Measurements from ENCODE around the gene ANKHD1. TPM values are rescaled to one million over a fixed set of nuclear protein-coding genes. Genes with fewer than 3 reads are reported as not detected.
"Not testable (repeated sequence)": the region's sequence is repeated elsewhere in the genome, so short reads cannot be mapped to it uniquely, and the experiment has no call there.

The ANKHD1 gene
- total and polyA plus RNA-seq, 7 donors, result 31.2 to 86.1 (median 57.1) TPM

DNA sequence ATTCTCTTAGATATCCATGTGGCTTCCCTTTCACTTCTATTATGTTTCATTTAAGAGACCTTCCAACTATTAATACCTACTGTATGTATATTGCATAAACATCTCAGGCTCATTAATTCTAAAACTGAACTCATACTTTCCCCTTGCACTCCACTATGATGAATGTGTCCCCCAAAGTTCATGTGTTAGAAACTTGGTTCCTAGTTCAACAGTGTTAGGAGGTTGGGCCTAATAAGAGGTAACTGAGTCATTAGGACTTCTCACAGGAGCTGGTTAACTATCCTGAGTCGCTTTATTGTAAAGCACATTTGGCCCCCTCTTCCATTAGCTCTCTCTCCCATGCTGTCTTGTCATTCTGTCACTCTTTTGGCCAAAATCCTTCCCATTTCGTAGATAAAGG lies 22.0 kb downstream of the ANKHD1 start:
- Histone ChIP-seq H3K27me3 (ENCODE audit: insufficient read depth in 3 of 3, low read length in 2 of 3) (no peaks in the 10 kb centered on the region), H3K4me1 (peaks cover 31% of the 10 kb centered on the region), H3K4me3 (no peak overlapping the region), H3K36me3 (ENCODE audit: insufficient read depth in 1 of 2, low read depth in 1 of 2) (no peaks in the 10 kb centered on the region), H3K9me3 (no peaks in the 10 kb centered on the region), H3K27ac (no peak overlapping the region)
- TF ChIP-seq, protein P1, sequence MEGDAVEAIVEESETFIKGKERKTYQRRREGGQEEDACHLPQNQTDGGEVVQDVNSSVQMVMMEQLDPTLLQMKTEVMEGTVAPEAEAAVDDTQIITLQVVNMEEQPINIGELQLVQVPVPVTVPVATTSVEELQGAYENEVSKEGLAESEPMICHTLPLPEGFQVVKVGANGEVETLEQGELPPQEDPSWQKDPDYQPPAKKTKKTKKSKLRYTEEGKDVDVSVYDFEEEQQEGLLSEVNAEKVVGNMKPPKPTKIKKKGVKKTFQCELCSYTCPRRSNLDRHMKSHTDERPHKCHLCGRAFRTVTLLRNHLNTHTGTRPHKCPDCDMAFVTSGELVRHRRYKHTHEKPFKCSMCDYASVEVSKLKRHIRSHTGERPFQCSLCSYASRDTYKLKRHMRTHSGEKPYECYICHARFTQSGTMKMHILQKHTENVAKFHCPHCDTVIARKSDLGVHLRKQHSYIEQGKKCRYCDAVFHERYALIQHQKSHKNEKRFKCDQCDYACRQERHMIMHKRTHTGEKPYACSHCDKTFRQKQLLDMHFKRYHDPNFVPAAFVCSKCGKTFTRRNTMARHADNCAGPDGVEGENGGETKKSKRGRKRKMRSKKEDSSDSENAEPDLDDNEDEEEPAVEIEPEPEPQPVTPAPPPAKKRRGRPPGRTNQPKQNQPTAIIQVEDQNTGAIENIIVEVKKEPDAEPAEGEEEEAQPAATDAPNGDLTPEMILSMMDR (IDR thresholded peaks at IDR 0.05), result no peak
- no peak for DNase-seq
- intact Hi-C loops (cut with DNase I), result no loop called here
- WGBS, 3 donors, result 83 to 96% (median 90%) methylated on average over 2 of the region's 2 CpGs
- ATAC-seq, result no peak

DNA sequence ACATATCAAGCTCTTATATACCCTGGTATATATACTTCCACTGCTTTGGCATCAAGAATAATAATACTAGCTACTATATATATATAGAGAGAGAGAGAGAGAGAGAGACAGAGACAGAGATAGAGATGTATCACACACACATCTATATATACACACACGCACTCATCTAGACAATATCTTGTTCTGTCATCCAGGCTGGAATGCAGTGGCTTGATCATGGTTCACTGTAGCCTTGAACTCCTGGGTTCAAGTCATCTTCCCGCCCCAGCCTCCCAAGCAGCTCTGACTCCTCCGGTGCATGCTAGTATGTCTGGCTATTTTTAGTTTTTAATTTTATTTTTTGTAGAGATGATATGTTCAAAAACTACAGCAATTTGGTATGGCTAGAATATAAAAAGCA lies 22.5 kb downstream of the ANKHD1 start:
- peaks cover 31% of the 10 kb centered on the region for H3K4me1 ChIP-seq
- intact Hi-C loops (cut with DNase I), result no loop called here
- H3K4me3 ChIP-seq, result no peak overlapping the region
- no peaks in the 10 kb centered on the region for H3K36me3 ChIP-seq (ENCODE audit: insufficient read depth in 1 of 2, low read depth in 1 of 2)
- ATAC-seq (peak; percentile 78 to 91 (median 78)), DNase-seq (no peak)
- TF ChIP-seq, protein P1 (IDR thresholded peaks at IDR 0.05), result no peak
- no peaks in the 10 kb centered on the region for H3K27me3 ChIP-seq (ENCODE audit: insufficient read depth in 3 of 3, low read length in 2 of 3)
- H3K9me3 ChIP-seq, result no peaks in the 10 kb centered on the region
- 51 to 60% (median 53%) methylated on average over 3 of the region's 3 CpGs for WGBS, 3 donors
- no peak overlapping the region for H3K27ac ChIP-seq

DNA sequence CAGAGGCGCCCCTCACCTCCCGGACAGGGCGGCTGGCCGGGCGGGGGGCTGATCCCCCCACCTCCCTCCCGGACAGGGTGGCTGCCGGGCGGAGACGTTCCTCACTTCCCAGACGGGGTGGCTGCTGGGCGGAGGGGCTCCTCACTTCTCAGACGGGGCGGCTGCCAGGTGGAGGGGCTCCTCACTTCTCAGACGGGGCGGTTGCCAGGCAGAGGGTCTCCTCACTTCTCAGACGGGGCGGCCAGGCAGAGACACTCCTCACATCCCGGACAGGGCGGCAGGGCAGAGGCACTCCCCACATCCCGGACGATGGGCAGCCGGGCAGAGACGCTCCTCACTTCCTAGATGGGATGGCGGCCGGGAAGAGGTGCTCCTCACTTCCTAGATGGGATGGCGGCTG lies 26.1 kb downstream of the ANKHD1 start:
- DNase-seq; H3K4me3 ChIP-seq; H3K9me3 ChIP-seq; H3K27me3 ChIP-seq (ENCODE audit: insufficient read depth in 3 of 3, low read length in 2 of 3); intact Hi-C loops (cut with DNase I); H3K36me3 ChIP-seq (ENCODE audit: insufficient read depth in 1 of 2, low read depth in 1 of 2); H3K27ac ChIP-seq; ATAC-seq: not testable (repeated sequence)
- peaks cover 32% of the 10 kb centered on the region for H3K4me1 ChIP-seq
- WGBS, 3 donors, result 84 to 97% (median 96%) methylated on average over 8 to 20 of the region's 26 CpGs

DNA sequence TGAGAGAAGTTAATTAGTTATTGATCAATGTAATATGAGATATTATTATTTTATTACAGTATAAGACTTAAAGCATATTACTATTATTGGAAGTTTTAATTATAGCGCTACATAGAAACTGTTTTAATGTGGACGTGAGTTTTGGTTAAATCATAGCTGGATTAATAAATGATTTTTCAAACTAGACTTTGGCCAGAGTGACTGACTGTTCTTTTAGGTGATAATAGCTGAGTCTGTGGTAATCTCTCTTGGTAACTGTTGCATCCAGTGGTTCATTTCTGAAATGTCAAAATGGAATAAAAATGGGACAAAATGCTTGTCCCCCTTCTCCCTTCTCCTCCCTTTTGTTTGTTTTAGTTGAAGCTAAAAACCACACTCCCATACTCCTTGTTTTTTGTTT lies 28.1 kb downstream of the ANKHD1 start:
- Histone ChIP-seq H3K27ac (no peak overlapping the region), H3K9me3 (no peaks in the 10 kb centered on the region), H3K4me3 (no peak overlapping the region), H3K36me3 (ENCODE audit: insufficient read depth in 1 of 2, low read depth in 1 of 2) (no peaks in the 10 kb centered on the region), H3K27me3 (ENCODE audit: insufficient read depth in 3 of 3, low read length in 2 of 3) (no peaks in the 10 kb centered on the region), H3K4me1 (peaks cover 23% of the 10 kb centered on the region)
- no peak for DNase-seq
- WGBS, 3 donors, result 85 to 90% (median 86%) methylated on average over 2 of the region's 2 CpGs
- no peak for ATAC-seq
- intact Hi-C loops (cut with DNase I), result loop anchor here in 1 of 2 donors (10.0 kb wide), 1 partner anchor 65 kb away; no protein-coding TSS in a partner anchor
- TF ChIP-seq, protein P1 (IDR thresholded peaks at IDR 0.05), result no peak

DNA sequence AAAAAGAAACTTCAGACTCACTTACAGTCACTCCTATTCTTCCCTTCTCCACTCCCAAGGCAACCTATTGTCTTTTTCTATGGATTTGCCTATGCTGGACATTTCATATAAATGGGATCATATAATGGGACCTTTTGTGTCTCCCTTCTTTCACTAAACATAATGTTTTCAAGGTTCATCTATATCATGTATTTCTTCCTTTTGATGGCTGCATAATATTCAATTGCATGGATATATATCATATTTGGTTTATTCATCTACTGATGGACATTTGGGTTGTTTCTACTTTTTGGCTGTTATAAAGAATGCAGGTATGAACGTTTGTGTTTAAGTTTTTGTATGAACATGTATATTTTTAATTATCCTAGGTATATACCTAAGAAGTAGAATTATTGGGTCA lies 30.6 kb downstream of the ANKHD1 start:
- intact Hi-C loops (cut with DNase I), result loop anchor here in 1 of 2 donors (10.0 kb wide), 1 partner anchor 63 kb away; no protein-coding TSS in a partner anchor
- TF ChIP-seq, protein P1 (IDR thresholded peaks at IDR 0.05), result no peak
- WGBS, 3 donors, result 69 to 77% (median 70%) methylated on average over 1 of the region's 1 CpG
- Histone ChIP-seq H3K4me1 (peaks cover 12% of the 10 kb centered on the region), H3K27me3 (ENCODE audit: insufficient read depth in 3 of 3, low read length in 2 of 3) (no peaks in the 10 kb centered on the region), H3K36me3 (ENCODE audit: insufficient read depth in 1 of 2, low read depth in 1 of 2) (peaks cover 0 to 16% of the 10 kb centered on the region in 2 donors), H3K9me3 (no peaks in the 10 kb centered on the region), H3K27ac (peak overlapping the region; percentile 21), H3K4me3 (no peak overlapping the region)
- ATAC-seq, result no peak
- DNase-seq, result no peak

Measured in psoas muscle (tissue), 8 donors.